GM18867 (cell line): Measurements from ENCODE around the gene FAM83G.

Source experiments
- ATAC-seq: cut with Tn5 transposase; IDR thresholded peaks from one replicate; pipeline ENCODE4 v1.9.1; 2021; ENCODE audit warnings: mild to moderate bottlenecking, moderate library complexity; ENCODE audit not compliant: unreplicated experiment

FAM83G gene

DNA sequence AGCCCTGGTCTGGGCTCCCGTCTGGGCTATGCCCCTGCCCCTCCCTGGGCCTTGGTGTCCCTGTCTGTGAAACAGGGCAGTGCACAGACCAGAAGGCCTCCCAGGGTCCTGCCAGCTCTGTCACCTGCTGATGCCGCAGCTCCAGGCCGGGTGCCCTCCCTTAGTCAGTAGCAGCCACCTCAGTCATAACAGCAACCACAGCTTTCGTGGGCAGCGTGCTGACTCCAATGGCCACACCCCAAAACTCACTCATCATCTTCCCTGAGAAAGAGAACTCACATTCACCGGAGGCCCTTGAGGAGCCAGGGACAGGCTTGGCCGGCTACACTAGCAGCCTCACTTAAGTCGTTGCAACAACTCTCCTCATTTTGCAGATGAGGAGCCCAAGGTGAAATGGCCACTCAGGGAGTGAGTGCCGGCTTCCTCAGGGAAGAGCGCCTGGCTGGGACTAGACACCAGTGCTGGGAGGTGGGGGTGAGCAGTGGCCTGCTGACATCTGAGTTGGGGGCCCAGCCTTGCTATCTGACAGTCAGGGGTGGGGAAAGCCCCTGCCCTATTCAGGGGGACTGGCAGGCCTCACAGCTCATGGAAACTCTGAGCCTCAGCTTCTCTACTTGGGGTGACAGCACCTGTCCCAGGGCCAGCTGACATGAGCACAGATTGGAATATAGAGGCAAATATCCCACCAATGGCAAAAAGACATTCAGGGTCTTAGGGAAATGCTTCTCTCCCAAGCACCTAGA lies 30.0 kb downstream of the FAM83G start:
- ATAC-seq, result no peak

DNA sequence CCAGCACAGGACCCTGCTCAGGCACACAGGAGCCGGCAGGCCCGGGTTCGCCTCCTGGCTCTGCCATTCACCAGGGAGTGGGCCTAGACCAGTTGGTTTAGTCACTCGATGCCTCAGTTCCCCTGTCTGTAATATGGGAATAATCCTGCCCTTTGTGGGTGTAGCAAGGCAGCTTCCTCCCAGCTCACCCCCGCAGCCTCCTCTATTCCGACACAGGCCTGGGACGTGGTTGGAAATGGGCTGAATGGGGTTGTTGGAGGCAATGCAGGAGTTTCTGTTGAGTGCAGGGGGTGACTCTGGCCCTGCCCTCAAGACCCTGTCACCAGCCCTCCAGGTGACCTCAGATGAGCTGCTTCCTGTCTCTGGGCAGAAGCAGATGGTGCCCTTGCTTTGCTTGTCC lies 32.8 kb downstream of the FAM83G start:
- no peak for ATAC-seq

DNA sequence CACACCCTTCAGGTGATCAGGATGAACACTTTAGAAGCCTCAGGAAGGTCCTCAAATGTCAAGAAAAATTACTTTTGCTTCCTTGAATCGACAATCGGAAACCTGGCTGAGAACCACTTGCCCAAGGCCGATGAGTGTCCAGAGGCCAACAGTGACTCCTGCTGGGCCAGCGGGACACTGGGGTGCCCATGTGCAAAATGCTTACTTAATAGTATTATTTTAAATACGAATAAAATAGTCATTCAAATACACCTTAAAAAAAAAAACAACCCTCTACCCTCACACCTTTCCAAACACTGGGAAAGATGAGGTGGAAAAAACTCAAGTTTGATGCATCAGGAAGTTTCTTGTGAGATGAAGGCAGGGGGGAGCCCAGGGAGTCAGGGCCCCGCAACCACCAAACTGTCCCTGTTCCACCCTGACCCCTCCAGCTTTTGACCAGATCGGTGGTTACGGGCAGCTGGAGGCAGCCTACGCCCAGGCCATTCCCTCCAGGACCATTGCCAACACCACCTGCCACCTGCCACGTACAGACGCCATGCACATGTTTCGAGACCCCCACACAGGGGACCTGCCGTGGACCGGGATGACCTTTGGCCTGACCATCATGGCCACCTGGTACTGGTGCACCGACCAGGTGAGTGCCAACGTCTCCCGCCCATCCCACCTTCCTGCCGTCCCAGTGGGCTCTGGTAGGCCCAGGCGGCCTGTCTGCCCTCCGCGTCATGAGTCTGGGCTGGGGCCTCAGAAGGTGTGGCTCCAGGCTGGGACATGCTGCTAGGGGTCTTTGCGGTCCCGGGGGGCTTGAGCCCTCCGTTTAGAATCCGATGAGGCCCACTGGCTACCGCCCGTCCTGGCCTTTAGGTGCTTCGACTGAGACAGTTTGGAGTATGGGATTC lies 33.7 kb downstream of the FAM83G start:
- no peak for ATAC-seq

DNA sequence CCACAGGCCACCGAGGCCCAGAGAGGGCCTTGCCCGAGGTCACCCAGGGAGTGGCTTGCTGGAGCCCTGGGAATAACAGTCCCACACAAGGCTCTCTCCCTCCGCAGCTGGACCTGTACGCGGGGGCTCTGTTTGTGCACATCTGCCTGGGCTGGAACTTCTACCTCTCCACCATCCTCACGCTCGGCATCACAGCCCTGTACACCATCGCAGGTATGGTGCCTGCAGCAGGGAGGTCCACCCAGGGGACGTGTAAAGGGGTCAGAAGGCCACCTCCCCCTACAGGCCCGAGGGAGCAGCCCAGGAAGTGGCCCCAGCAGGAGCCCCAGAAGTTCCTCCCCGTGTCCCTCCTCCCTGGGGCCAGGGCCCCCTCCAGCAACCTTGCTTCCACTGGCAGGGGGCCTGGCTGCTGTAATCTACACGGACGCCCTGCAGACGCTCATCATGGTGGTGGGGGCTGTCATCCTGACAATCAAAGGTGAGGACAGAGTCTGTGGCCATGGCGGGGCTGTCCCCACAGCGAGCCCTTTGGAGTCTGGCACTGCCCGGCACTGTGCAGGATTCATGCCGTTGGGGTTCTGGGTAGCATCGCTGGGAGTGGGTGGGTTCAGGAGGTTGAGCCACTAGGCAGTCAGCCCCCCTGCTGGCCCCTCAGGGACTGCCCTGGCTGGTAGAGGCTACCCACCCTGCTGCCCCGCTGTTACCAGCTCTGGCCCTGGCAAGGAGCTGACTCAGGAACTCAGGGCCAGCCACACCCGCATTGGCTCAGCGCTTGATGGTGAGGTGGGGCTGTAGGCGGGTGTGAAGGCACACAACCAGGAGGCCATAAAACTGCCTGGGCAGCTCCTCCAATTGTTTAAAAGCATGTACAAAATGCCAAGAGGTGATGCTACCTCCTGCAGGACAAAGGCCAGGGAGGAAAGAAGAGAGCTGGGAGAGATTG lies 35.3 kb downstream of the FAM83G start:
- no peak for ATAC-seq

DNA sequence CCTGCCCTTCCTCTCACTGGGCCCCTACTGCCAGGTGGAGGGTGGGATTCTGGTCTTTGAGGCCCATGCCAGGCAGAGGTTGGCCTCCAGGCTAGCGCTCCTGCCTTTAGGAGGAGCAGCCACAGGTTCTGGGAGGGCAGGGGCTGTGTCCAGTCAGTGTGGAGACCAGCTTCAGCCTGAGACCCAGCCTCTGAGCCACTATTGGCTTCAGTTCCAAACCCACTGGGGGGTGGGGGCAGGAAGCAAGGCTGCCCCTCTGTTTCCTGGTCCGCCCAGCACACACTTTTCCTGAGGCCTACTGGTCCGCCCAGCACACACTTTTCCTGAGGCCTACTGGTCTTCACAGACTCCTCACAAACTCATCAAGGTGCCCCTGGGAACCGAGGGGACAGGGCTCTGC lies 36.2 kb downstream of the FAM83G start:
- no peak for ATAC-seq

DNA sequence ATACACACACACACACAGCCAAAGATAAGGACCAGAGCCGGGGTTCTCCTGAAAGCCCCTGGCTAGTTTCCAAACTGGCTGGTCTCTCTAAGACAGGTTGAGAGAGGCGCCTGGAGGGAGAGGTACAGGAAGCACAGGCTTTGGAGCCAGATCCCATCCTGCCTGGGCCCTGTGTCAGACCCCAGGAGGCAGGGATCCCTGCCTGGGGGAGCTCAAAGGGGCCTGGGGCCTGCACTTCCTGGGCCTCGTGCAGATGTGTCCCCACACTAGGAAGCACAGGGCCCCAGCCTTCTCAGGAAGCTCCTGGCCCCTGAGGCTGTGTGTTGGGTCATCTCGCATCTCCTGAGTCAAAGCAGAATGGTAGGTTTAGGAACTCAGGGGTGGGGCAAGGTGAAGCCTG lies 36.6 kb downstream of the FAM83G start:
- ATAC-seq, result no peak

DNA sequence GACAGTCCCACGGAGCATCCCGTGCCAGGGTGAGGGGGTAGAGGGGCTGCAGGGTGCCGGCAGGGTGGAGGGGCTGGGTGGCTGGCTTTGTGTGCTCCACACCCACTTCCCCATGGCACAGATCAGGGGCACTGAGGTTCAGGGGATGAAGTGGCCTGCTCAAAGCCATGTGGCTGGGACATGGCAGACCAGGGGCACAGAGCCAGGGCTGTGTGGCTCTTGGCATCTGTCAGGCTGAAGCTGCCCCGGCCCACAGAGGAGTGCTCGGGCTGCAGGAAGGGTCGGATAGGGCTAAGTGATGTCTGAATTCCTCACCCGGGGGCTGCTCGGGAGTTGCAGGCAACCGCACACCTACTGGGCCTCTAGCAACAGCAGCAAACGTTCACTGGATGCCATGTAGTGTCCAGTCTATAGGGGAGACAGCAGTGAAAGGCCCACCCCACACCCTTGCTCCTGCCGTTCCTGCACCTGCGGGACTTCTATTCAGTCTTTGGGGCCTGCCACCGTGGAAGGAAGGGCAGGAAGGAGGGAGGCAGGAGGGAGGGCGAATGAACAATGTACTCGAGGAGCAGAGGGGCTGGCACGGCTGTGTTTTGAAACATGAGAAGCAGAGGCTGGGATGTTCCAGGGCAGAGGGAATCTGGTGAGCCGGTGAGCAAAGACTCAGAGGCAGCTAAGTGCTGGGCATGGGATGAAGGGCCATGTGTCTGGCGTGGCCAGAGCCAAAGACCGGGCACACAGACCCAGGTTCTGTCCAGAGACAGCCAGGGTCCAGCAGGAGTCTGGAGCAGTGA lies 37.5 kb downstream of the FAM83G start:
- no peak for ATAC-seq

DNA sequence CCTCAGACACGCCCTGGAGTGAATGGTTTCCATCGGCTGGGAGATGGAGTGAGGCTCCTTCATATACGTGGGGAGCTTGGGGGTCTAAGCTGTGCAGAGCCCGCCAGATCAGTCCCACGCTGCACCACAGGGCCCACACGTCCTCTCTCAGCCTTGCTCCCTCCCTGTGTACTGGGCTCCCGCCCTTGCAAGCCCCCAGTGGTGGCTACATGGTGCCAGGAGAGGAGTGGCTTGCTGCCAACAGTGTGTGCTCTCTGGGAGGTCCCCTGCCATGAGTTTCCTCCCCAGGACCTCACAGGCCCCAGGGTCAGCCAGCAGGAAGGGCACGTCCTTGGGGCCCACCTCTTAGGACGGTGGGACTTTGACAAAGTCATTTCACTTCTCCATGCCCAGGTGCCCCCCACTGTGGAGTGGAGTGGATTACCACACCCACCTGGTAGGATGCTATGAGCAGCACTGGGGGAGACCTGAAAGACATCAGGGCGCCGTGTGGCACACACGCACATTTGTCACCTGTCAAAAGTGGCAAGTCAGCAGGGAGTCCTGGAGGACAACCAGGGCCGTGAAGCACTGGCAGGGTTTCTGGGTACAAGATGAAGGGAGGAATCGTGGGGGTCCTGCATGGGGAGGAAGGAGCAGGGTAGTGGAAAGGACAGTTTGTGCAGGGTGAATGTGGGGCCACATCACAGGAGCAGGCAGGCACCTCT lies 38.9 kb downstream of the FAM83G start:
- no peak for ATAC-seq

DNA sequence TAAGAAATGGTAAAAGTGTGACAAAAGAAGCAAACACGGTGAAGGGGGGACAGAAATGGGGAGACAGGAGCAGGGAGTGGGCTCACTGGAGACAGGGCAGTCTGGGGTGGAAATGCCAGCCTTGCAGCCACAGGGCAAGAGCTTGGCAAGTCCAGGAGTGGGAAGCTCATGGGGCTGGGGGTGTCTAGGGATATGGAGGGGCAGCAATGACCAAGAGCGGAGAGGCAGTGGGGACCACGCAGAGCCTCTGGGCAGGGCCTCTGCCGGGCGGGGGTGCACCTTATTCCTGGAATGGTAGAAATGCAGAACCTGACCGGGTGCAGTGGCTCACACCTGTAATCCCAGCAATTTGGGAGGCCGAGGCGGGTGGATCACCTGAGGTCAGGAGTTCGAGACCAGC lies 40.0 kb downstream of the FAM83G start:
- ATAC-seq, result no peak

DNA sequence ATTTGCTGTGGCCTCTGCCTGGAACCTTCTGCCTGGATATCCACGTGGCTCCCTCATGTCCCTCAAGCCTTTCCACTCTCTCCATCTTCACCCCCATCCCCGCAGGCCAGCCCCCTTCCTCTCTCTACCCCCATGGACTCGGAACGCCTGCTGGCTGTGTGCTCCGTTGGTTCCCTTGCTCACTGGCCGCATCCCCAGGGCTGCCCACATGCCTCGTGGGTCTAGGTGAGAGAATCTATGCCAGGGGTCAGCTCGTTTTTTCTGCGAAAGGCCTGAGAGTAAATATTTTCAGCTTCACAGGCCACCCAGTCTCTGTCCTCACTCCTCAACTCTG lies 40.6 kb downstream of the FAM83G start:
- no peak for ATAC-seq

DNA sequence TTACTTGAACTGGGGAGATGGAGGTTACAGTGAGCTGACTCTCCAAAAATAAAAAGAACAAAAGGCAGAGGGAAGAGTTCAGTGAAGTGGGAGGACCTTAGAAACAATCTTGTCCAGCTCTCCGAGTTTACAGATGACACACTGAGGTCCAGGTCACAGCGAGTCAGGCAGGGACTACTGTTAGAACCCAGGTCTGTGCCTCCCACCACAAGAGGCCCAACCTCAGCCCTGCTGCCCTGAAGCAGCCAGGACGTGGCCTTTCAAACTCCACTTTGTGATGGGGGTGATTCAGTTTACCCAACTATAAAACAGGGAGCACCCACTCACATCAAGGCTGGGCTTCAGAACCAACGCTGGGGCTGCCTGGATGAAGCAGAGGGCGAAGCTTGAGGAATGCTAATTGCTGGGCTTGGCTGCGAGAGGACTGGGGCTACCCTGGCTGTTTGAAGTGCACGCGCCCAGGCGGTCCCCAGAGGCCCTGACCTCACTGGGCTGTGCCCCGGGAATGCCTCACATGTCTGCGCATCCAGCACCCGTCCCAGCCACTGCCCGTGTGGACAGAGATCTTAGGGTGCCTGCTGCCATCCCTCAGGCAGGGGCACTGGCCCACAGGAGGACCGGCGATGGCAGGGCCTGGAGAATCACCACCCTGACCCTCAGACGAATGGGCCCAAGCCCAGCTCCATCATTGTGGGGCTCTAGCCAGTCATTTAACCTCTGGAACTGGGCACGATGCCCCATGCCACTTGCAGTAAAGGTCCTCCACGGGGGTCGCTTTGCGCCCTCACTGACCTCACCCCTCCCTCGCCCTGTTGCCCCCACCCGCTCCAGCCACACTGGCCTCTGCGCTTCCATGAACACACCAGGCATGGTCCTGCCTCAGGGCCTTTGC lies 41.2 kb downstream of the FAM83G start:
- no peak for ATAC-seq

DNA sequence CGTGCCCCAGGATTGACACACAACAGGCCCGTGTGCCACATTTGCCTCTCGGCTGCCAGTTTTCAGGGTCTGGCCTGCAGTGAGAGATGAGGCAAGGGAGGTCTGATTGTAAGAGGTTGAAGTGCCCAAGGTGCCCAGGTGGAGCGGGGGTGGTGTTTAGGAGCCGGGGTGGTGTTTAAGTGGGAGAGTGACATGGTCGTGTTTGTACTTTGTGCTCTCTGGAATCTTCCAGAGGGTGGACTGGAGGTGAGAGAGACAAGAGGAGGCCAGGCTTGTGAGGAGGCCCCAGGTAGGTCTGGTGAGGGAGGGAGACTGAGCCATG lies 42.1 kb downstream of the FAM83G start:
- no peak for ATAC-seq

DNA sequence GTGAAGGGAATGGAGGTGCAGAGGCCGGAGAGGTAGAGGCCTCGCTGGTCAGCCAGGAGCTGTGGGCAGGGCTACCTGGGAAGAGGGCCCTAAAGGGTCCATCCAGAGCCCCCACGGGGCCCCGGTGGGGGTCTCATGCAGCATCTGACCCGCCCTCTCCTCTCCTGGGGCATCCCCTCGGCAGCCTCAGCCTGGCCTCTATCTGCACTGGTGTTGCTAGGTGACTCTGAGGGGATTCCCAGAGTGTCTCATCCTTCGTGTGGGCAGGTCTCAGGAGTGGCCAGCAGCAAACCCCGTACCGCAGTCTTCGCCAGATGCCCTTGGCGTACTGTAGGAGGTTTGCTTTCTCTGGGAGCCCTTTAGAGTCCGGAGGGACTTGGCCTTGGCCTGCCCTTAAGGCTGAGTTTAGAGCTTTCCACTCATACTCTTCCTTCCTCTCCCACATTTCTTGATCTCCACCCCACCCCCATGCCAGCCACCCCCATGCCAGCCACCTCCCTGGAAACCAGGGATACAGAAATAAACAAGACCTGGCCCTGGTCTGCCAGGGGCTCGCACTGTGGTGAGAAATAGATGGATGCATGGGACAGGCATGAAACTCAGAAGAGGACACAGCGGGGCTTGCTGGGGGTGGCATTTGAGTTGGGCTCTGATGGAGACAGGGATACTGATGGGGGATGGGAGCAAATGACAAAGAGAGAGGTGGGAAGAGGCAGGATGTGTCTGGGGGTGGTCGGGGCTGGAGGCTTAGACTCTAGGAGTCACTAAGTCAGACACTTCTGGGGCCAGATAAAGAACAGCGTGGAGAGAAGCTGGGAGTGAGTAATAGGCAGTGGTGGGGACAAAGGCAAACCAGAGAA lies 42.7 kb downstream of the FAM83G start:
- ATAC-seq, result no peak

DNA sequence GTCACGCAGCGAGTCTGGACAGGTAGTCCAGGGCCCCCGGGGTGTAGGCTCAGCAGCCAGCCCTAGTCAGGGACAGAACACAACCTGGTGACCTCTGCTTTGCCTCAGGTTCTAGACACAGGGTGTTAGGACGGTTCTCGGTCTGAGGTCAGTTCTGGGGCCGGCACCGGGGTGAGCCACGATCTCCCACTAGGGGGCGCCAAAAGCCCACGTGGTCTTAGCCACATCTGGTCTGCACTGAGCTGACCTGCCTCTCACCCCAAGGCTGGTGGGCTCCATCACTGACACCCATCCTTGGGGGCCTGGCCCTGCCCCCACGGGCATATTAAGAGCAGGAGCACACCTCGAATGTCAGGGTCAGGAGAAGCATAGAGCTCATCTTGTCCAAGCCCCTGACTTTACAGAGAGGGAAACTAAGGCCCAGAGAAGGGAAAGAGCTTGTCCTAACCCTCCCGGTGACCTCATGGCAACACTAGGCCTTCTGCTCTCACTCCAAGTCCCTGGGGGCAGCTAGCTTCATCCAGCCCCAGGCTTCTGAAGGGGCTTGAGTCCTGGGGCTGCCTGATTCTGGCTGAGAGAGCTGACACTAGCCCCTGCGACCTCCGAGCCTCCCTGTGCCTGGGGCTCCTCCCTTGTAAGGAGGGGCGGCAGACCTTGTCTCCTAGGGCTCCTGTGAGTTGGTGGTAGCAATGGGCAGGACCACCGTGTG lies 43.6 kb downstream of the FAM83G start:
- peak; percentile 74 for ATAC-seq

DNA sequence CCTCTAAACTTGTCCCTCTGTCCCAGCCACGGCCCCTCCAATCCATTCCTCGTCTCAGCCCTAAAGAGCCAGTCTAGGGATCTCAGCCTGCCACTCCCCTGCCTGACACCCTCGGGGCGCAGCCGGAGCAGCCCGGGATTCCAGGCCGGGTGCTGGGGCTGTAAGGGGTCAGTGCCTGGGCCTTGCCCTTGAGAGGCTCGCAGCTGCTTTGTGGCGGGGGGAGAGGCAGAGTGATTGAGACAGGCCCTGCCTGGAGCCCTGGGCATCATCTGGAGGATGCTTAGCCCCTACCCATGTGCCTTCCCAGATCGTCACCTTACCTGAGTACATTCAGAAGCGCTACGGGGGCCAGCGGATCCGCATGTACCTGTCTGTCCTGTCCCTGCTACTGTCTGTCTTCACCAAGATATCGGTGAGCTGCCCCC lies 44.3 kb downstream of the FAM83G start:
- ATAC-seq, result no peak

DNA sequence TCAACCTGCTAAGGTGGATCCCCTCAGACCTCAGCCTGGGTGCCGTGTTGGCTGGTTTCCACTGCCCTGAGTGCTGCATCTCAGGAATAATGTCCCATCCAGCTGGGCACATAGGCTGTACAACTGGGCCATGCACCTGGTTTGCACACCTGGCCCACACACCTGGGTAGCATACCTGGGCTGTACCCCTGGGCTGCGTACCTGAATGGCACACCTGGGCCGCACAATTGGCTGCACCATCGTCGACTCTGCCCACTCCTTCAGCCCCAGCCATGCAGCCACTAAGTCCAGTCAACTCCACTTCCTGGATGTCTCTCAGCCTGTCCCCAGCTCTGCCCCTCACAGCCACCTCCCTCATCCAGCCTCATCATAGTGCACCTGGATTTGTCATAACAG lies 44.7 kb downstream of the FAM83G start:
- no peak for ATAC-seq

DNA sequence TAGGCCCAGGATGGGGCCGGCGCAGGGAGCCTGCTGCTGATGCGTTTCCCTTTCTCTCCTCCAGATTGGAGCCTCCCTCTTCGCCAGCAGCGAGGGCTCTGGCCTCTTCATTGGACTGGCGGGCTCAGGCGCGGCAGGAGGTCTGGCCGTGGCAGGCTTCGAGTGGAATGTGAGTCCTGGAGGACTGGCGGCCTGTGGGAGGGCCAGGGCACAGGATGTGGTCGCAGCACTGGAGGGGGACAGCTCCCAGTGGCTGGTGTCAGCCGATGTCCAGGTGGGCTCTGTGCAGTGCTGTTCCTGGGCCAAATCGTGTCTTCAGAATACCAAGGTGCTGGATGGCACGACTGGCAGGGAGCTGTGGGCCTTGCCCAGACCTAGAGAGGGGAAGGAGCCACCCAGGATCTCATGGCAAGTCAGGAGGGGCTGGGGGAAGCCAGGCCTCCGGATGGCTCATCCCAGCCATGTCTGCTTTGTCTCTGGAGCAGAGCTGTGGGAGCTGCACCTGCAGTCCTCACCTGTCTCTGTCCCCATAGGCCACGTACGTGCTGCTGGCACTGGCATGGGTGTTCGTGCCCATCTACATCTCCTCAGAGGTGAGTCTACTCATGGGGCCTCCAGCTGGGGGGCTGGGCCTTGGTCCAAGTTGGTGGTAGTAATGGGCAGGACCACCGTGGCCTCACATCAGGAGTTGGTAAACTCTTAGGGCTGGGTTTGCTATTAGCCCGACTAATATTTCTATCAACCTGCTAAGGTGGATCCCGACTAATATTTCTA lies 45.3 kb downstream of the FAM83G start:
- ATAC-seq, result no peak
